Urinary bladder (tissue), 4 donors: ENCODE measurements around the gene THOC7. TPM values are rescaled to one million over a fixed set of nuclear protein-coding genes. Genes with fewer than 3 reads are reported as not detected.

Source experiments
- DNase-seq: peaks from one replicate; pipeline ENCODE4 v3.0.0-alpha.2; 2015; ENCODE audit errors: extremely low spot score
- H3K27ac ChIP-seq: one replicate; pipeline ENCODE4 v1.5.1; 2013; ENCODE audit warnings: low read depth, mild to moderate bottlenecking, moderate library complexity
- H3K36me3 ChIP-seq: one replicate; pipeline ENCODE4 v1.6.1; 2013; ENCODE audit warnings: mild to moderate bottlenecking, moderate library complexity; ENCODE audit not compliant: insufficient read depth
- H3K4me1 ChIP-seq: one replicate; pipeline ENCODE4 v1.6.1; 2013; ENCODE audit warnings: mild to moderate bottlenecking, moderate library complexity; ENCODE audit not compliant: insufficient read depth
- H3K4me3 ChIP-seq: one replicate; pipeline ENCODE4 v1.5.1; 2013; ENCODE audit warnings: low read depth, low read length
- WGBS: extraction: QIAGEN DNeasy Blood & Tissue Kit; methylation state at CpG from one replicate; pipeline ENCODE4 v1.1.7; 2013; 5-methylcytosine and 5-hydroxymethylcytosine counted together
- polyA plus RNA-seq: library from polyadenylated mRNA; stranded (reverse); fragments of 200-250 nt; gene quantifications from one replicate; pipeline ENCODE4 v1.2.3, GENCODE V29; 2013
- total RNA-seq: library from RNA; depleted of rRNA; stranded (reverse); fragments of >200 nt; gene quantifications from one replicate; pipeline ENCODE4 v1.2.3, GENCODE V29; 2014
- donor health status: healthy with polysubstance abuse.
- donor health status: healthy.

Gene THOC7
- total and polyA plus RNA-seq, 2 donors = 51.2 to 63.5 TPM

DNA sequence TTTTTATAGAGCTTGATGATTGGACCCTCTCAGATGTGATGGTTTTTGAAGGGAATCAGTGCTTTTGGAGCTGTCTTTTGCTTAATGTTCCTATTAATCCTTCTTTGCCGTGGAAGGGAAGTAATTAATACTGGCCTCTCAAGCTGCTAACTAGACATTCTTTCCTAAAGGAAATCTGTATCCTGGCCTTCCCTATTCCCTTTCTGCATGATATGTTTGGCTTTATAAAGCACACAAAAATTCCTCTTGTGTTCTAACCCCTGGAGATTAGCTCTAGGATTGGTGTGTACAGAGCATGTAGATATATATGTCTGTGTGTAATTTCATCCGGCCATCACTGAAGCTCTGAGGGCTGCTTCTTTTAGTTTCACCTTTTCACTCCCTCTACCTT, 7.0 kb upstream of the THOC7 start:
- DNase-seq = no peak
- WGBS = 66% methylated on average over 2 of the region's 2 CpGs
- H3K4me3 ChIP-seq = no peak overlapping the region

GRCh38 chr3:63869940-63870614, 6.5 kb upstream of the THOC7 start:
- H3K4me1 ChIP-seq = no peaks in the 10 kb centered on the region
- DNase-seq = no peak
- 84% methylated on average over 3 of the region's 3 CpGs for WGBS
- no peaks in the 10 kb centered on the region for H3K36me3 ChIP-seq
- H3K4me3 ChIP-seq = no peak overlapping the region
- no peak overlapping the region for H3K27ac ChIP-seq

More for the DNA sequence above, 7.0 kb upstream of the THOC7 start:
- Histone ChIP-seq H3K36me3 (no peaks in the 10 kb centered on the region), H3K4me1 (peaks cover 2% of the 10 kb centered on the region), H3K27ac (no peak overlapping the region)

DNA sequence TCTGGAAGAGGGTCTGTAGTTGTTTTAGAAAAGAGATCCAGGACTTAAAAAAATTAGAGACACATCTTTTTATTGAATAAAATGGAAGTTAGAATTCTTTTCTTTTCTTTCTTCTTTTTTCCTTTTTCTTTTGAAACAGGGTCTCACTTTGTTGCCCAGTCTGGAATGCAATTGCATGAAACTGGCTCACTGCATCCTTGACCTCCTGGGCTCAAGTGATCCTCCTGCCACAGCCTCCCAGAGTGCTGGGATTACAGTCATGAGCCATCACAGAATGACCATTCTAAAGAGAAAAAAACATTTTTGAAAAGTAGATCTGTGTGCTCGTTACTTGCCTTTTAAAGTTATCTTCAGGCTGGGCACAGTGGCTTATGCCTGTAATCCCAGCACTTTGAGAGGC, 3.6 kb upstream of the THOC7 start:
- Histone ChIP-seq H3K4me1 (no peaks in the 10 kb centered on the region), H3K36me3 (no peaks in the 10 kb centered on the region), H3K4me3 (no peak overlapping the region), H3K27ac (no peak overlapping the region)
- 94% methylated on average over 1 of the region's 1 CpG for WGBS
- DNase-seq = no peak

GRCh38 chr3:63864965-63865327, 1.3 kb upstream of the THOC7 start:
- Histone ChIP-seq H3K27ac (no peak overlapping the region), H3K36me3 (no peaks in the 10 kb centered on the region), H3K4me3 (peak overlapping the region; percentile 85), H3K4me1 (no peaks in the 10 kb centered on the region)
- 7% methylated on average over 3 of the region's 3 CpGs for WGBS
- DNase-seq = no peak

DNA sequence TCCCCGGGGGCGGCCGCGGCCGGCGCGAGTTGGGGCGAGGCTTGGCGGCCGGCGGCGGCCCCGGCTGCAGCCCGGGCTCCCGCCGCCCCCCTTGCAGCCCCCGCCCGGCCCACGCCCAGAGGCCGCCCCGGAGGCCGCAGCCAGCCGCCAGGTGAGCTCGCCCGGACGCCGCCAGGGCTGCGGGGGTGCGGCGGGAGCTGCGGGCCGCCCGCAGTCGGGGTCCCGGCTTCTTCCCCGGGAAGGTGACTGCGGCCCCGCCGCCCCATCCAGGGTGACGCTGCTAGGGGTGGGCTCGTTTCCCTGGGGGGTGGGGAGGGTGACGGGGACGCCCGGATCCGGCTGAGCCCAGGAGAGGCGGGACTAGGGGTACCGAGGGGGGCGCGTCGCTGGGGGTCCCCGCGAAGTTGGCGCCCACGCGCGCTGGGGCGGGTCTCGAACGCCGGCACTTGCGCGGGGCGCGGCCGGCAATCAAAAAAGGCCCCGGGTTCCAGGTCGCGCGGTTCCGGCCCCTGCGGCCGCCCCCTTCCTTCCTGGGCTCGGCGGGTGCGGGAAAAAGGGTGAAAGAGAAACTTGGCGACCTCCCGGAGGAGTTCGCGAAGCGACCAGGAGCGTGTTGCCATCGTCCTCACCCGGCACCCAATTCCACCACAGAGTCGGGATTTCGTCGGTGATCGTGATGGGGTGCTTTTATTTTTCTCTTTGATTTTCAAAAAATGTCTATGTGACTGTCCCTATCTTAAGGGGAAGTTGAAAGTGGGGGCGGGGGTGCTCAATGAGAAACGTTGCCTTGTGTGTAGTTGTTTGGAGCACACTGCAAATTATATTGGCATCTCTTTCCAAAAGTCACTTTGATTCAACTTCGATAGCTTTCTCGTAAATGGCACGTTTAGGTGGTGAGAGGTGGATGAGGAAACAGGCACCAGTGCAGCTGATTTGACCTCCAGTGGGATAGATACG, 681 bp upstream of the THOC7 start:
- Histone ChIP-seq H3K4me1 (no peaks in the 10 kb centered on the region), H3K36me3 (no peaks in the 10 kb centered on the region), H3K4me3 (peak overlapping the region; percentile 85), H3K27ac (peak overlapping the region; percentile 80)
- under 1% methylated on average over 93 of the region's 93 CpGs for WGBS
- DNase-seq = no peak

- 23% methylated on average over 5 of the region's 5 CpGs for whole genome bisulfite sequencing
These were observed 828 bp downstream of the THOC7 start for GRCh38 chr3:63862804-63863149.

DNA sequence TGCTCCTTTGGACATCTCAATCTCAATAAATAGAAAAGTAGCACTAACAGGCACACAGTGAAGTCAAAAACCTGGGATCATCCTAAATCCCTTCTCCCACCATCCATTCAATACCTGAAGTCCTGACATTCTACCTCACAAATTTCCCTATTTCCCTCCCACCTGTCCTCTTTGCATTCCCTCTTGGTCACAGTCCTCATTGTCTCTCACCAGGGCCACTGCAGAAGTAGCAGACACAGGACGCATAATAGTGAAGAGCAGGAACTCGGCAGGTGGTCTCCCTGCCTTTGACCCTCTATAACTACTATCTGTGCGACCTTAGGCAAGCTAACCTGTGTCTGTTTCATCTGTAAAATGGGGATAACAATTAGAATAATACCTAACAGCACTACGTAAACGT, 2.3 kb downstream of the THOC7 start:
- no peak for DNase-seq
- Histone ChIP-seq H3K4me3 (no peak overlapping the region), H3K36me3 (no peaks in the 10 kb centered on the region), H3K4me1 (no peaks in the 10 kb centered on the region), H3K27ac (no peak overlapping the region)
- 90% methylated on average over 5 of the region's 5 CpGs for WGBS

More at GRCh38 chr3:63862804-63863149, 828 bp downstream of the THOC7 start:
- peak overlapping the region; percentile 85 for H3K4me3 ChIP-seq
- no peaks in the 10 kb centered on the region for H3K4me1 ChIP-seq
- H3K36me3 ChIP-seq = no peaks in the 10 kb centered on the region
- no peak for DNase-seq
- H3K27ac ChIP-seq = no peak overlapping the region

DNA sequence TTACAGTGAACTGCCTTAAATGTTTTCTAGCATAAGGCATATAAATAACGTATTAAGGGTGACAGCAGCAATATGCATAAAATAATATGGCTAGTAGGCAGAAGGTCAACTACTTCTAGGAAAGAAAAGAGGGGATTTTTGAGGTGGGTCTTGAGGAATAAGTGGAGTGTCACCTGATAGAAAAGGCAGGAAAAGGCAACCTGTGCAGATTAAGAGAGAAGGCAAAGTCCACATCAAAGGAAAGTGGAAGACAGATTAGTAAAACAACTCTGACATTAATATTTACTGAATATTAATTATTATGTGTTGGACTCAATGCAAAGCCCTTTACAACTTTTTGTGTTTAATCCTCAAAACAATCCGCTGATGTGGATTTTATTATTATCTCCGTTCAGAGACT, 2.8 kb downstream of the THOC7 start:
- no peak for DNase-seq

GRCh38 chr3:63857311-63857710, 6.3 kb downstream of the THOC7 start:
- Histone ChIP-seq H3K4me3 (no peak overlapping the region), H3K36me3 (no peaks in the 10 kb centered on the region), H3K27ac (no peak overlapping the region), H3K4me1 (no peaks in the 10 kb centered on the region)
- no peak for DNase-seq
- WGBS = 92% methylated on average over 2 of the region's 2 CpGs

More for the DNA sequence above, 2.8 kb downstream of the THOC7 start:
- WGBS = 88% methylated on average over 3 of the region's 3 CpGs
- Histone ChIP-seq H3K4me3 (no peak overlapping the region), H3K27ac (no peak overlapping the region), H3K4me1 (no peaks in the 10 kb centered on the region), H3K36me3 (no peaks in the 10 kb centered on the region)

DNA sequence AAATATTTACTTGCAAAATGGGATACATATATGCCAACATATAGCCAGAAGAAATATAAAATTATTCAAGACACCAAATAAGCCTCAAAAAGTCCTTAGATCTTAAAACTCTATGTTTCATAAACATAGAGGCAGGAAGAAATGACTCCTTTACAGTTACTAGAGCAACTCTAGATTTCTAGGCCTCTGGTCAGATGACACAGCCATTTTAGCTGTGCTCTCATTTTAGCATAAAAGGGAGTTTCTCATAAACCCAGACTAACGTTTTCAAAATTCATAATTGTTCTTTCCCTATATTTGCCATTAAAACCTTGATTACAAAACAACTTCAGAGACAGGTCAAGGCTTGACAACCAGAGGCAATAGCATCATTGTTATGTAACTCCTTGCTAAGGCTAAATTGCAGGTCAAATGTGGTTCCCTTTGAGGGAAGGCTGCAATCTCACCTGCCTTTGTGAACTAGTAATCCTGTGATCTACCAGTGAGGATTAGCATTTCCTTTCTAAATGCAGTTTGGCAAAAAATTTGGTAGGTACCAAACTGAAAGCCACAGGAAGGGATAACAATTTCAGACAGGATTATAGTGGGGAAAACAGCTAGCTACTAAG, 8.2 kb downstream of the THOC7 start:
- Histone ChIP-seq H3K27ac (no peak overlapping the region), H3K36me3 (no peaks in the 10 kb centered on the region)
- 33% methylated on average over 1 of the region's 1 CpG for WGBS

GRCh38 chr3:63853106-63853505, 10.5 kb downstream of the THOC7 start:
- 94% methylated on average over 4 of the region's 4 CpGs for WGBS
- no peak for DNase-seq

More for the DNA sequence above, 8.2 kb downstream of the THOC7 start:
- Histone ChIP-seq H3K4me3 (no peak overlapping the region), H3K4me1 (no peaks in the 10 kb centered on the region)
- DNase-seq = no peak

DNA sequence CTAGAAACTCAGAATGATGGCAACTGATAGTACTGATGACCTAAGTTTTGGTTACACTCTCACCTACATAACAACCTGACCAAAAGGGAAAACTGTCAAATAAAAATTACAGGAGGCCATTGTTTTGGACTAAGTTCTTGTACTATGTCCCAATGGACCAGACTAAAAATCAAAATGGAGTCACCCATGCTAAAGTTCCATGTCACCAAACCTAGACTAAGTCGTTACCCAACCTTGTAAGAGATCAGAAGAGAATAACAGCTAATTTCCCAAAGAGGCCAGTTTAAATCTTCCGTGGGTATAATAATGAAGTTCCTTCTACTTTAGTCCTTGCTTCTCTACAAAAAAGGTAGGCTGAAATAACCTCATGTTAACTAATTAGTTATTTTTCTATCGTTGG, 12.3 kb downstream of the THOC7 start:
- Histone ChIP-seq H3K4me1 (no peaks in the 10 kb centered on the region), H3K36me3 (no peaks in the 10 kb centered on the region), H3K4me3 (no peak overlapping the region), H3K27ac (no peak overlapping the region)
- no peak for DNase-seq
- 97% methylated on average over 3 of the region's 3 CpGs for WGBS

More at GRCh38 chr3:63853106-63853505, 10.5 kb downstream of the THOC7 start:
- no peak overlapping the region for H3K4me3 ChIP-seq
- H3K27ac ChIP-seq = no peak overlapping the region
- no peaks in the 10 kb centered on the region for H3K36me3 ChIP-seq
- no peaks in the 10 kb centered on the region for H3K4me1 ChIP-seq

DNA sequence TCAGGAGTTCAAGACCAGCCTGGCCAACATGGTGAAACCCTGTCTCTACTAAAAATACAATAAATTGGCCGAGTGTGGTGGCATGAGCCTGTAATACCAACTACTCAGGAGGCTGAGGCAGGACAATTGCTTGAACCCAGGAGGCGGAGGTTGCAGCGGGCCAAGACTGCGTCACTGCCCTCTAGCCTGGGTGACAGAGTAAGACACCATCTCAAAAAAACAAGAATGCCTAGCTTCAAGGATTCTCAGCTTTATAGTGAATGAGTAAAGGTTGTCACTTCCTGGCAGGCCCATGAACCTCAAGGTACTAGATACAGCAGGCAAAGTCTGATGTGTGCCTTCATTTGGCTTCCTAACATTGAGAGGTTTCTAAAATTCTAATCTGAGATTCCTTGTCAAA, 14.4 kb downstream of the THOC7 start:
- H3K4me3 ChIP-seq = no peak overlapping the region
- H3K36me3 ChIP-seq = no peaks in the 10 kb centered on the region
- no peaks in the 10 kb centered on the region for H3K4me1 ChIP-seq
- 96% methylated on average over 4 of the region's 4 CpGs for WGBS
- DNase-seq = no peak
- H3K27ac ChIP-seq = no peak overlapping the region
